Effector CD8-positive, alpha-beta T cell (primary cell): ENCODE results near the gene PRR23B.

Experiments used
- DNase-seq: peaks from one replicate; lab custom pipeline; 2025; lab: John Stamatoyannopoulos, UW

The PRR23B gene

GRCh38 chr3:138974462-138974861 lies 46.3 kb downstream of the PRR23B start:
- DNase-seq, result no peak

- DNase-seq, result no peak
These were observed 47.8 kb downstream of the PRR23B start for GRCh38 chr3:138972941-138973340.

DNA sequence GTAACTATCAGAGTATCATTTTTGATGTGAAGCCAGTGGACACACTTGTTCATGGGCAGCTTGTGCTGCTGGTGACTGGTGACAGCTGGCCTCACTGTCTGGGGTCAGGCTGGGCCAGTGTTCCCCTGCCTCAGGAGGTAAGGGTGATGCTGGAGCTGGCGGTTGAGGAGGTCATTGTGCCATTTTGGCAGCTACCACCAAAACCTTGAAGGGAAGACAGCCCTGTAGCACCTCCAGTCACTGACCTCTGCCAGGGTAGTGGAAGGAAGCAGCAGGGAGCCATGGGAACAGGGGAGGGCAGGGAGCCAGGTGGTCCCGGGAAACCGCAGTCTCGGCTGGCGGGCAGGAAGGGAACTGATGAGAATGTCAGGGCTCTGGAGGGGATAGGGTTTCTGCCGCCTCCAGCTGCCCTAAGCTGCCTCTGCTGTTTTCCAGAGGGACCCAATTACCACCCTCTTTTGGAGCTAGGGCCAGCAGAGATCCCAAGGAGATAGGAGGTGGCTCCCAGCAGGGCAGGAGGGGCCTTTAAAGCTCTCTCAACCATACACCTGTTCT lies 48.9 kb downstream of the PRR23B start:
- DNase-seq, result no peak
